Activated naive CD4-positive, alpha-beta T cell (primary cell): ENCODE measurements around the gene ZNF385A.

Experiments used
- DNase-seq, 4 experiments: peaks; one replicate each; lab custom pipeline; 2025; lab: John Stamatoyannopoulos, UW

ZNF385A gene

DNA sequence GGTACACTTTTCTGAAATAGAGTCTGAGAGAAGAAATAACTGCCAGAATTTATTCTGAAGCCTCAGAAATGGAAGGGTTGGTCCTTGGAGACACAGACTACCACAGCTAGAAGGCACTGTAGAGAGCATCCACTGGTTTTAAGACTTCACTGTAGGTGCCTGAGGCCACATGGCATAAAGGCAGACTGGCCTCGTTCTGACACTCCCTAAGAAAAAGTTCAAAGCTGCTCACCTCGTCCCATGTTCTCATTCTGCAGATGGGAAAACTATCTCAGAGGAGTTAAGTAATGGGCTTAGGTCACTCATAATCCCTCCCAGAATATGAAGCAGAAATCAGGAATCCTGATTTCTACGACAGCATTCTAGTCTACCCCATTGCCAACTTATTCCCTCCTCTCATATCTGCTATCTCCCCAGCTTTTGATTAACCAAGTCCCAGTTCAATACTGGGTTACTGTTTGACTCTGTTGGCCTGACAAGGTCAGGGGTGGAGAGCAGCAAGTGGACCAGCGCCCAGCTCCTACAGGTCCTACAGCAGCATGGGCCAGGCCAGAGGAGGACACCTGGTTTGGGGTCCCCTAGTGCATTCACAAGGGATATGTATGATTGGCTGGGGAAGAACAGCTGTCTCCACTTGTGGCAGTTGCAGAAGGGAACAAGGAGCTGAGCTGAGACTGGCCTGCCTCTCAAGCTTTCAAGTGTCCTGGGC, 30.8 kb upstream of the ZNF385A start:
- DNase-seq: no peak

DNA sequence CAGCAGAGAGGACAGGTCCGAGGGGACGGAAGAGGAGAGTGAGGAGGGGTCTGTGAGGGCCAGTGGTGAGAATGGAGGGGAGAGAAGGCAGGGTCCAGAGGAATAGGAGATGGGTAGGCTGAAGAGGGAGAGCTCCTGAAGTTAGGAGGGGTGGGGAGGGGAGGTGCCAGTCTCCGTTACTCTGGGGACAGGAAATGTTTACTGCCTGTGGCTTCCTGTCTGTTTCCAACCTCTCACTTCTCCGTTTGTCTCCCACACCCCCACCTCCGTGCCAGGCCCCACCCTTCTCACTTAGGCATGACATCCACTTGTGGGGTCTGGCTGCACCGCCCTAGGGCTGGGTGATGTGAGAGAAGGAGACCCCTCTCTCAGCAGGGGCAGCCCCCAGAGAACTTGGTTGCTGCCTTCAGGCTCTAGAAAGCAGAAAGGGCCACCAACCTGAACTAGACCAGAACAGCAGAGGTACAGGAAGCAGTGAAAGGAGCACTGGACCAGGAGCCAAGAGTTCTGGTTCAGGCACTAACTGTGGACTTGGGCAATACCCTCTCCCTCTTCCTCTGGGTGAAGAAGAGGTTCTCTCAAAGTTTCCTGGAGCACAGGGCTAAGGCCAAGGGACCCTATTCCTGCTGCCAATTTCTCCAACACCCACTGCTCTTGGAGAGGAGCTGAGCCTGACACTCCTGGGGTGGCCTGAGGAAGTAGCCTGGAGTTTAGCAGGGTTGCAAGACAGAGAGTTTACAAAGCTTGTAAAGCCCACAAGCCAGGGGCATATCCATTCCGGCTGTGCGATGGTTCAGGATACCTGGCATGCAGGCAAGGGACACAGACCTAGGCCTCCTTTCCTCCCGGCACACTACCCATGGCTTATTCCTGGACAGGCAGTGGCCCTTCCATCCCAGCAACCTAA, 29.0 kb upstream of the ZNF385A start:
- DNase-seq: peak in 2 of 4 experiments; percentile 68 to 72

- no peak for DNase-seq
Observed at GRCh38 chr12:54412786-54413185, 28.3 kb upstream of the ZNF385A start.

GRCh38 chr12:54412348-54412747, 27.8 kb upstream of the ZNF385A start:
- DNase-seq: no peak

GRCh38 chr12:54411391-54412241, 27.1 kb upstream of the ZNF385A start:
- DNase-seq: peak in 1 of 4 experiments; percentile 53

DNA sequence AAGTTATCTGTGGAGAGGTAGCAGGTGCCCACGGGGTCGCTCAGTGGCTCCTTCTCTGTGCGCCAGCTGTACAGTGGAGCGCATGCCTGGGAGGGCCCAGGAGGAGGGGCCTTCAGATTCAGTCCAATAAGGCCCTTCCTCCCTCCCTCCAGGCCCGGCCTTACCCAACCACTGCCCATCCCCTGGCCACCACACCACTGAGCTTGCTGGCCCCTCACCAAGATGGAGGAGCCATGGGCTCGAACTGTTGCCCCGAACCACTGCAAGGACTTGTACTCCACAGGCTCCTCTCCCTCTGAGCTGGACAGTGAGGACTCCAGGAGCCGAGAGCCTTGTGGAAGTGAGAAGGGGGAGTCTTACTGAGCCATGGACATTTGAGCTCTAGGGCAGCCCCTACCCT, 24.7 kb upstream of the ZNF385A start:
- DNase-seq: no peak

DNA sequence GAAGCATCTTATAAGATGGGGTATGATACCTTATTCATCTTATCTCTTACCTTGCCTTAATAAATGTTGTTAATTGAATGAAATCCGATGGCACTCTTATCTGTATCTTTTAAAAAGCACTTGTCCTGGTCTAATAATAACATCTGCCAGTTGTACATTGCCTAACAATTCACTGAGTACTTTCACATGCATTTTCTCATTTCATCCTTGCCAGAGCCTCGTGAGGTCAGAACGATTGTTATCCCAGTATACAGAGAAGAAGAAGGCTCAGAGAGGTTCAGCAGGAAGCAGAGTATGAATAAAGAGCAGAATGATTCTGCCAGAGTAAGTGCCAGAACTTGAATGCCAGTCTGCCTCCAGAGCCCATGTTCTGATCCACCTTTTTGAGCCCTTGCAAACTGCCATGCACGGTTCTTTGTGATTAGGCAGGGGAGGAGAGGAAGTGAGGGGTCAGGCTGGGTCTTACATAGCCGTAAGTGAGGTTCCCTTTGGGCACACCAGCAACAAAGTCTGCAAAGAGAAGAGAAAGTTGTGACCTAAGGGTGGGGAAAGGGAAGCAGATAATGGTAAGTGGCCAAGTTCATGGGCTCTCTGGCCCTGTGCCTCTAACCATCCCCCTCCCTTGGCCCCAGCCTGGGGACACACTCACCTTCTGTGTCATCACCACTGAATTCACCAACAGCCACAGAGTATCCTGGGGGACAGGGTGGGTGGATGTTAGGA, 22.8 kb upstream of the ZNF385A start:
- no peak for DNase-seq

DNA sequence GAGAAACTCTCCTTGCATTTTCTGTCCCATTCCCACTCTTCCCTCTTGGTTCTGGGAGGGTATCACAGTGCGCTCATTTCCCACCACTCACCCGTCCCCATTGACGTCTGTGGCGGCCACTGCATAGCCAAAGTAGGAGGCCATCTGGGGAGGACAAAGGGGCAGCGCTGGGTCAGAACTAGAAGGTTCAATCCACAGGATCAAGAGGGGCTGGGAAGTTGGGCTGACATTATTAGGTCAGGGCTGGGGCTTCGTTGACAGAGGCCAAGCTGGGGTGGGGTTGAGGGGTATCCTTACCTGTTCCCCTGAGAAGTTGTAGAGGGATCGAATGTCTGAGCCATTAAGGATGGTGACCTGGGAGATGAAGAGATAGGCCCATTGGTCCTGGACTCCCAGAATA, 21.0 kb upstream of the ZNF385A start:
- no peak for DNase-seq

DNA sequence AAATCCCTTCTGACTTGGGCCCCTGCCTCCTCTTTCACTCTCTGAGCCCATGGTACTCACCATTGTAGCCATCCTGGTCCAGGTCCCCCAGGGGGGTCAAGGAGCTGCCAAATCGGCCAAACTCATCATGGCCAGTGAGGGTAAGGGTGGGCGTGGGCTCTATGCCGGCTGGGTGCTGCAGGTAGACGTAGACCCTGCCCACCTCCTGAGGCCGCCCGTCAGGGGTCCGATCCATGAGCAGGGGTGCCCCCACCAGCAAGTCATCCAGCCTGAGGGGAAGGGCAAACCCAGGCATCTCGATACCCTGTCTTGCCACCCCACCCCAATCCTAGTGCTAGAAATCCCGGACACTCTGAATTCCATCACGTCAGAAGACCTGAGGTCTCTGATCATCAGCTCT, 20.6 kb upstream of the ZNF385A start:
- DNase-seq: no peak

- DNase-seq: peak in 3 of 4 experiments; percentile 28 to 49 (median 38)
Observed at GRCh38 chr12:54404061-54405004, 19.8 kb upstream of the ZNF385A start.

DNA sequence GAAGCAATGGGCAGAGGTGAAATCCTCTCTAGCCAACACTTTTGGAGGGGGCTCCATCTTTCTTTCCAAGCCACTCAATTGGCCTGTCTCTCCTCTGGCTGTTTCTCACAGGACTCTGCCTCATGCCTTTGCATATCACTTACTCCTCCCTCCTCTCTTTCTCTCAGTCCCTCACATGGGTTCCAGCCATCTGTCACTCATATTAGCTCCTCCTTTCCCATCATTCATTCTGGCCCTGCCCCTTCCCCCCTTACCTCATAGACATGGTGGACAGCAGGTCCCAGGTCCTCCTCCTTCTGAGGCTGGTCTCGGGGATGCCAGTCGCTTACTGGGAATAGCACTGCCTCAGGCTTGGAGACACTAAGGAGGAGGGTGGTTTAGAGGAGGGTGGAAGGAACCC, 16.6 kb upstream of the ZNF385A start:
- no peak for DNase-seq

DNA sequence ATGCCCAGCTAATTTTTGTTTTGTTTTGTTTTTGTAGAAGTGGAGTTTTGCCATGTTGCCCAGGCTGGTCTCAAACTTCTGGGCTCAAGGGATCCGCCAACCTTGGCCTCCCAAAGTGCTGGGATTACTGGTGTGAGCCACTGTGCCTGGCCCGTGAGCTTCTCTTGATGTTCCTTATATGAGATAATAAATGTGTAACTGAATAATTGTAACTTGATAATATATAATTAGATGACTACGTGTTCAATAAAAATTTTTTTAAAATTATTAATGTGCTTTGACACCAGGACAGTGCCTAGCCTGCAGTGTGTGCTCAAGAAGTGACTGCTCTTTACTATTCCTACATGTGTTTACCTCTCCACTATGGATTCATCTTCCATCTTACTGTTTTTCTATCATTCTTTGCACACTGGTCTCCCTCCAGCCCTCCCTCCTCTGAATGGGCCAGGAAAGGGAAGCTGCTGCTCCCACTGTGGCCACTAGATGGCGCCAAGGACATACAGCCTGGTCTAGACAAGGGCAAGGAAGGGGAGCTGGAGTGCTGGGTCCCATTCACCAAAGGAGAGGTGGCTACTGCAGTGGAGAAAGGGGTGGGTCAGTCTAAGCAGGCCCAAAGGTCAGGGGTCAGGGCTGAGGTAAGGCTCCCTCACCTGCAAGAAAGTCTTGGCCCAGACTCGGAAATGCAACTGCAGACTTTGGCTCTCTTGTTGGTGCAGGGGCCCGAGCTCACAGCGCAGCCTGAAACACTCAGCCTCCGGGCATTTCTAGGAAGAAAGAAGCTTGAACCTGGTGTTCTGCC, 14.7 kb upstream of the ZNF385A start:
- DNase-seq: peak; percentile 79 to 90 (median 81)

DNA sequence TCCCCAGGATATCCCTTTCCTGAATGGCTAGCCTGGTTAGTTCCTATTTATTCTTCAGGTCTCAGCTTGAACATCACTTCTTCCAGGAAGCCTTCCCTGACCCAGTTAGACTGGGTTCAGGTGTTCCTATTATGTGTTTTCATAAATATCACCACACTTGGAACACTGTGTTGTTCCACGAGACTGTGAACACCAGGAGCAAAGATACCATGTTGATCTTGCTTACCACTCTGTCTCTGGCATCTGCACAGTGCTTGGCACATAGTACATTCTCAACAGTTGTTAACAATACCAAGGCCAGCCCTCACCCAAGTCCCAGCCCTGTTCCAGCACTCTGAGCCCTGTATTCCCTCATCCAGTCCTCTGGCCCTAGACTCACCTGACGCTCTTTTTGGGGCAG, 13.7 kb upstream of the ZNF385A start:
- DNase-seq: no peak

DNA sequence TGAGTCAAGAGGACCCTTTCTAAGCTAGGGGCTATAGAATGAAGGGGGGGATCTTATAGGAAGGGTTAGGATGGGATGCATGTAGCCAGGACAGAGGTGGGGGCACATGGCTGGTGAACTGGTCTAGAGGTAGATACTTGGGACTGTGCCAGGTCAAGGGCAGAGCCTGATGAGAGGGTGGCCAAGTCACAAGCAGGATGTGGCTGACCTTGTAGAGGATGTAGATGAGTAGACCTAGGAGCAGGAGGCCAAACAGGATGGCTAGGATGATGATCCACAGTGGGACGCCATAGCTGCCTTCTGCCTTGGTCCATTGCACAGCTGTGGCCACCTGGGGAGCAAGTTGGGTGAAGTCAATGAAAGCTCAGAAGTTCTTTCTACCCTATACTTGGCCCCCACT, 12.6 kb upstream of the ZNF385A start:
- DNase-seq: no peak

GRCh38 chr12:54395545-54395944, 11.0 kb upstream of the ZNF385A start:
- DNase-seq: no peak

DNA sequence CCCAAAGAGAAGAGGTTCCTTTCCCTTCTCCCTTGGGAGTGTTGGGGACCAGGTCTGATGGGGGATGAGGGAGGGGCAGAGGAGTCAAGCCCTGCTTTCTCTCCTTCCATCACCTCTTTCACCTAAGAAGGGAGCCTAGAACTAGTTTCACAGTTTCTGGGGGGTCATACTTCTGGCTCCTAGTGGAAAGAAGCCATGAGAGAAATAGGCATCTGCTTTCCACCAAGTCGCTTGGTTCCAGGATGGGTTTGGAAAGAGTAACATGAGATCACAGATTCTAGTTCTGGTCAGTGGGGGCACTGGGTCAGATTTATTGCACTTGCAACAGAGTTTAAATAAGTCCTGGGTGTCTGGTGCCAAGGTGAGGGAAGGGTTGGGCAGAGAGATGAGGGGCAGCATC, 10.5 kb upstream of the ZNF385A start:
- no peak for DNase-seq

DNA sequence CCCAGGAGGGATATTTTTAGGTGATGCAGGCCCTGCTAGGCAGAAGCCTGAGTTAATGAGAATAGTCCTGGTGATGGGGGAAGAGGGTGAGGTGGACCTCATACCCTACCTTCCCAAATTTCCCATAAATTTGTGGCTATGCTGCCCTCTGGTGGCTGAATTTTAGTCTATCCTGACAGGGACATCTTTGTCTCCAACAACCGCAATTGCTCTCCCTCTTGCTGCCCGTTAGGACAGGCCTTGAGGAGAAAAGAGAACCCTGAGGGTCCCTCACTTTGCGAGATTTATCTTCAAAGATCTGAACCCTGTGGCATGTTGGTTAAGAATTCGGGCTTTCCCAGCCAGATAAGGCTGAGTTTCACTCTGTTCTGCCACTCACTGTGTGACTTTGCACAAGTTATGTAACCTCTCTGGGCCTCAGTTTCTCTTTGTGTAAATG, 9.8 kb upstream of the ZNF385A start:
- no peak for DNase-seq

DNA sequence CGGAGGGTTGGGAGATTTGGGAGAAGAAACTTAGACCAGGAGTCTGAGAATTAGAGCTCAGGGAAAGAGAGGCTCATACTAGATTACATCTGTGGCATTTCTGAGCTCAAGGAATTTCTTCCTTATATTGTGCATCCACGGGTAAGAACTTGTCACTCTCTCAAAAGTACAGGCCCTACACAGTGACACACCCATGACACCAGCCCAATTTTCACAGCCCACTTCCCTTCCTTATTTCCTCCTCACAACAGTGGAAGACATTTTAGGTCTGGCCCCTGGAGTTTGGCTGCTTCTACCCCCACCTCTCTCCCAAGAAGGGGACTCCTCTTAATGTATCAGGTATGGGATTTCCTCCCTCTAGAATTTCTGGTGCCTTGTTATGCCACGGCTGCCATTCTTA, 9.2 kb upstream of the ZNF385A start:
- no peak for DNase-seq

DNA sequence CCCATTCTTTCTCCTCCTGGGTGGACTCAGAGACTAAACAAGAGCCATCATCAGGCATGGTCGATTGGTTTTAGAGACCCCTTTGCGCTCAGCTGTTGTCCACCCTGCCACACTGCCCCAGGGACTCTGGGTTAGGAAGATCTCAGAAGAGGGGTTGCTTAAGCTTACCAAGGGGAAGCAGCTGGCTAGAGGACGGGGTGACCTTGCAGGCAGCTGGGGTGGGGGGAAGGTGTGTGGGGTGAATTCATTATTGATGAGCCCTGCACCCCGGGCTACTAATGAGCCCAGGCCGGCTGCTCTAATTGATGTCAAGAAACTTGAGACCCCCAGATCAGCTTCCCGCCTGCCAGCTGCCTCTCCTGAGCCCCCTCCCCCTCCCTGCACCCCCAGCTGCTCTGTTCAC, 8.7 kb upstream of the ZNF385A start:
- DNase-seq: no peak
